BLaER1 treated with 17β-estradiol and CSF1 and Interleukin-3, amounts not matched to agents 10 nM and 100 nM (cell line): ENCODE data around the gene PADI1.
A peak's percentile ranks its signal among the peaks of the same experiment; 100 is the strongest.

Source experiments
- H3K27ac ChIP-seq, 11 experiments: shearing (Covaris generic); formaldehyde crosslinking; 2 replicates each; pipeline ENCODE4 v1.8.1; 2022
- H3K27me3 ChIP-seq, 11 experiments: shearing (Covaris generic); formaldehyde crosslinking; 2 replicates each; pipeline ENCODE4 v1.8.1; 2022
- H3K36me3 ChIP-seq, 11 experiments: shearing (Covaris generic); formaldehyde crosslinking; 2 replicates each; pipeline ENCODE4 v1.8.1; 2022
- H3K4me1 ChIP-seq, 10 experiments: shearing (Covaris generic); formaldehyde crosslinking; 2 replicates each; pipeline ENCODE4 v1.8.1; 2022
- H3K4me2 ChIP-seq, 11 experiments: shearing (Covaris generic); formaldehyde crosslinking; 2 replicates each; pipeline ENCODE4 v1.8.1; 2022
- H3K4me3 ChIP-seq, 10 experiments: shearing (Covaris generic); formaldehyde crosslinking; 2 replicates each; pipeline ENCODE4 v1.8.1; 2022
- H3K9ac ChIP-seq, 11 experiments: shearing (Covaris generic); formaldehyde crosslinking; 2 replicates each; pipeline ENCODE4 v1.8.1; 2022
- H3K9me3 ChIP-seq, 11 experiments: shearing (Covaris generic); formaldehyde crosslinking; replicated peaks in 1 of 11; 2 replicates each; pipeline ENCODE4 v1.8.1; 2022
- H4K20me1 ChIP-seq, 11 experiments: shearing (Covaris generic); formaldehyde crosslinking; 2 replicates each; pipeline ENCODE4 v1.8.1; 2022
- Cebpa-rat ChIP-seq, 11 experiments: shearing (Covaris generic); IDR thresholded peaks; 2 replicates each; pipeline ENCODE4 v1.8.1; 2022

The PADI1 gene

DNA sequence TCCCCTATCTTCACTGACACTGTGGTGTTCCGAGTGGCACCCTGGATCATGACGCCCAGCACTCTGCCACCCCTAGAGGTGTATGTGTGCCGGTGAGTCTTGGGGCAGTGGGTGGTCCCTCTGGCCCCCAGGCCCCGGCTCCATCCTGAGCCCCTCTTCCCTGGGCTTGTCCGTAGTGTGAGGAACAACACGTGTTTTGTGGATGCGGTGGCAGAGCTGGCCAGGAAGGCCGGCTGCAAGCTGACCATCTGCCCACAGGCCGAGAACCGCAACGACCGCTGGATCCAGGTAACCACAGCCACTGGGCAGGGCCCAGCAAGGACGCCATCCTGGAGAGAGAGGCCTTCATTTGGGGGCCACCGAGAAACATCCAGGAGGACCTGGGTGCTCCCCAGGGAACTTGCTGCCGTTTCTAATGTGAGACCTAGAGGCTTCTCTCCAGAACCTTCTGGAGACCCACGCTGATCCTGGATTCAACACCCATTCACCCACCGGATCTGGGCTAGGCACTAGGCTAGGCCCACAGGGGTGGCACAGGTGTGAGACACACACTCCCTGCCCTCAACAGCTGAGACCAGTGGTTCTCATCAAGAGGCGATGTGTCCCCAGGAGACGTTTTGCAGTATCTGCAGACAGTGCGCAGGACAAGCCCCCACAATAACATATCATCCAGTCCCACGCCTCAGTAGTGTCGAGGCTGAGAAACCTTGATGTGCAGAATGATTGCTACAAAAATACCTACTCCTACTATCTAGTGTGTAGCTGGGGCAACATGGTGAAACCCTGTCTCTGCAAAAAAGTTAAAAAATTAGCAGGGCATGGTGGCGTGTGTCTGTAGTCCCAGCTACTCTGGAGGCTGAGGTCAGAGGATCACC is 66.2 kb downstream of the PADI1 start:
- TF ChIP-seq Cebpa-rat (IDR thresholded peaks at IDR 0.05): no peak
- Histone ChIP-seq H3K27me3 (no peaks in the 10 kb centered on the region), H3K4me2 (no peak overlapping the region), H3K4me1 (no peaks in the 10 kb centered on the region), H3K9ac (no peak overlapping the region), H3K36me3 (no peaks in the 10 kb centered on the region), H4K20me1 (no peaks in the 10 kb centered on the region), H3K9me3 (no peaks in the 10 kb centered on the region), H3K27ac (no peak overlapping the region), H3K4me3 (no peak overlapping the region)

DNA sequence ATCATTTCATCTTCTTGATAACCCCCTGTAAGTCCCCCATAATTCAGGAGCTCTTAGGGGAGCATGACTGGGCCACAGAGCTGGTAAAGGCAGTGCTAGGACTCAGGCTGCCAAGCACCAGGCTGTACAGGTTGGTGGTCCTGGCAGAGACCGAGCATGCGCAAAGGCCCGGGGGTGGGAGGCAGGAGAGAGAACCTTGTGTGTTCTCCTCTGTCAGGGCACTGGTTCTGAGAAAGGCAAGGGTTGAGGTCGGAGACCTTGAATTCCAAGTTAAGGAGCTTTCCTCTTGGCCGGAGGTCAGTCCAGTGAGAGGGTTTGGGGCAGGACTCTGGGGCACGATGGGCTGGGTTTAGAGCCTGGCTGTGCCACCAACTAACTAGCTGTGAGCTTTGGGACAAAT is 67.1 kb downstream of the PADI1 start:
- Histone ChIP-seq H3K27me3 (no peaks in the 10 kb centered on the region), H3K4me2 (no peak overlapping the region), H3K4me3 (no peak overlapping the region), H3K4me1 (no peaks in the 10 kb centered on the region; a peak in 1 of 20 replicates), H3K9ac (no peak overlapping the region), H3K9me3 (no peaks in the 10 kb centered on the region), H3K27ac (no peak overlapping the region), H4K20me1 (no peaks in the 10 kb centered on the region), H3K36me3 (no peaks in the 10 kb centered on the region)
- no peak for TF ChIP-seq Cebpa-rat (IDR thresholded peaks at IDR 0.05)

DNA sequence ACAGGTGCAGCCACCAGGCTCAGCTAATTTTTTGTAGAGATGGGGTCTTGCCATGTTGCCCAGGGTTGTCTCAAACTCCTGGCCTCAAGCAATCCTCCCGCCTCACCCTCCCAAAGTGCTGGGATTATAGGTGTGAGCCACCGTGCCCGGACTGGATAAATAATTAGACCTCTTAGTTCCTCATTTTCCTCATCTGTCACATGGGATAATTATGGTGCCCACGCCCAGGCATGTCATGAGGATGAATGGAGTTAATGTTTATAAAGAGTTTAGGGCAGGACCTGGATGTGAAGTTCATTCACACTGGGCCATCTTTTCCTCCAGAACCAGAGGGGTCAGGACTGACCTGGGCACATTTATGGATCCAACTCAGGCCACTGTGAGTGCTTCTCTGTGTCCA is 67.7 kb downstream of the PADI1 start:
- Histone ChIP-seq H3K4me1 (no peaks in the 10 kb centered on the region; a peak in 1 of 20 replicates), H3K4me2 (peak overlapping the region in 1 of 11 experiments; percentile 32; a peak in 1 of 22 replicates), H3K27ac (no peak overlapping the region), H3K9me3 (no peaks in the 10 kb centered on the region), H3K36me3 (no peaks in the 10 kb centered on the region), H4K20me1 (no peaks in the 10 kb centered on the region), H3K27me3 (no peaks in the 10 kb centered on the region), H3K4me3 (no peak overlapping the region), H3K9ac (no peak overlapping the region)
- no peak for TF ChIP-seq Cebpa-rat (IDR thresholded peaks at IDR 0.05)

DNA sequence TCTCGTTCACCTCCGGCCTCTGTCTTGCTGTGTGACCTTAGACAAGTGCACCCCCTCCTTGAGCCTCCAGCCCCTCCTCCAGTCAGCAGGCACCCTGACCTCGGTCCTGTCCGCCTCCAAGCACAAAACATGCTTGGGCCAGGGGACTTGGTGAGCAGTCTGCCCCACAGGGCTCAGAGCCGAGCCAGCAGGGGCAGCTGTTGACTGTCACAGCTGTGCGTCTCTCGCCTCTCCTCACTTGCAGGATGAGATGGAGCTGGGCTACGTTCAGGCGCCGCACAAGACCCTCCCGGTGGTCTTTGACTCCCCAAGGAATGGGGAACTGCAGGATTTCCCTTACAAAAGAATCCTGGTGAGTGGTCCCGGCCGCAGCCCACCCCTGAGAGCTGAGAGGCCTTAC is 68.2 kb downstream of the PADI1 start:
- Histone ChIP-seq H3K4me1 (no peaks in the 10 kb centered on the region; a peak in 1 of 20 replicates), H3K36me3 (no peaks in the 10 kb centered on the region), H4K20me1 (no peaks in the 10 kb centered on the region), H3K9me3 (no peaks in the 10 kb centered on the region), H3K27me3 (no peaks in the 10 kb centered on the region), H3K4me3 (no peak overlapping the region), H3K27ac (no peak overlapping the region), H3K9ac (no peak overlapping the region), H3K4me2 (peak overlapping the region in 1 of 11 experiments; percentile 32; a peak in 1 of 22 replicates)
- TF ChIP-seq Cebpa-rat (IDR thresholded peaks at IDR 0.05): no peak

GRCh38 chr1:17274186-17275170 is 69.5 kb downstream of the PADI1 start:
- no peak overlapping the region for H3K4me3 ChIP-seq
- TF ChIP-seq Cebpa-rat (IDR thresholded peaks at IDR 0.05): no peak
- H3K9ac ChIP-seq: no peak overlapping the region
- no peaks in the 10 kb centered on the region for H3K27me3 ChIP-seq
- no peak overlapping the region for H3K4me2 ChIP-seq
- H3K36me3 ChIP-seq: no peaks in the 10 kb centered on the region
- no peak overlapping the region for H3K27ac ChIP-seq
- H4K20me1 ChIP-seq: no peaks in the 10 kb centered on the region
- H3K9me3 ChIP-seq: no peaks in the 10 kb centered on the region
- H3K4me1 ChIP-seq: no peaks in the 10 kb centered on the region; a peak in 1 of 20 replicates

DNA sequence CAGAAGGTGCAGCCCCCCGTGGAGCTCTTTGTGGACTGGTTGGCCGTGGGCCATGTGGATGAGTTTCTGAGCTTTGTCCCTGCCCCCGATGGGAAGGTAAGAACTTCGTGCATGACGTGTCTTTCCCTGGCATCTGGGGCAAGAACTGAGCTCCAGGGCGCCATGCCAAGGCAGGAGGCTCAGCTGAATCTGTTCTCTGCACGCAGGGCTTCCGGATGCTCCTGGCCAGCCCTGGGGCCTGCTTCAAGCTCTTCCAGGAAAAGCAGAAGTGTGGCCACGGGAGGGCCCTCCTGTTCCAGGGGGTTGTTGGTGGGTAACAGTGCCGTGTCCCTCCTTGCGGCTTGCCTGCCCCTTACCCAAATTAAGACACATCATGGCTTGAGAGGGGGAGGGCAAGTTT is 71.6 kb downstream of the PADI1 start:
- no peak for TF ChIP-seq Cebpa-rat (IDR thresholded peaks at IDR 0.05)
- Histone ChIP-seq H3K36me3 (no peaks in the 10 kb centered on the region), H4K20me1 (no peaks in the 10 kb centered on the region), H3K4me3 (no peak overlapping the region), H3K27me3 (no peaks in the 10 kb centered on the region), H3K9me3 (no peaks in the 10 kb centered on the region), H3K9ac (no peak overlapping the region), H3K4me2 (no peak overlapping the region), H3K27ac (no peak overlapping the region), H3K4me1 (peaks cover 4 to 18% (median 11%) of the 10 kb centered on the region in 10 experiments)

- no peak overlapping the region for H3K4me3 ChIP-seq
- no peaks in the 10 kb centered on the region for H3K9me3 ChIP-seq
- H3K27ac ChIP-seq: 0 out of 22 replicates have a peak overlapping the region, but pooled peaks of 1 of the 11 experiments have one; percentile 2
- no peaks in the 10 kb centered on the region for H4K20me1 ChIP-seq
- no peaks in the 10 kb centered on the region for H3K36me3 ChIP-seq
- H3K9ac ChIP-seq: no peak overlapping the region
- TF ChIP-seq Cebpa-rat (IDR thresholded peaks at IDR 0.05): no peak
- no peak overlapping the region for H3K4me2 ChIP-seq
- H3K27me3 ChIP-seq: no peaks in the 10 kb centered on the region
- H3K4me1 ChIP-seq: peaks cover 14 to 29% (median 22%) of the 10 kb centered on the region in 10 experiments
Observed at GRCh38 chr1:17277511-17278159, 72.7 kb downstream of the PADI1 start.

DNA sequence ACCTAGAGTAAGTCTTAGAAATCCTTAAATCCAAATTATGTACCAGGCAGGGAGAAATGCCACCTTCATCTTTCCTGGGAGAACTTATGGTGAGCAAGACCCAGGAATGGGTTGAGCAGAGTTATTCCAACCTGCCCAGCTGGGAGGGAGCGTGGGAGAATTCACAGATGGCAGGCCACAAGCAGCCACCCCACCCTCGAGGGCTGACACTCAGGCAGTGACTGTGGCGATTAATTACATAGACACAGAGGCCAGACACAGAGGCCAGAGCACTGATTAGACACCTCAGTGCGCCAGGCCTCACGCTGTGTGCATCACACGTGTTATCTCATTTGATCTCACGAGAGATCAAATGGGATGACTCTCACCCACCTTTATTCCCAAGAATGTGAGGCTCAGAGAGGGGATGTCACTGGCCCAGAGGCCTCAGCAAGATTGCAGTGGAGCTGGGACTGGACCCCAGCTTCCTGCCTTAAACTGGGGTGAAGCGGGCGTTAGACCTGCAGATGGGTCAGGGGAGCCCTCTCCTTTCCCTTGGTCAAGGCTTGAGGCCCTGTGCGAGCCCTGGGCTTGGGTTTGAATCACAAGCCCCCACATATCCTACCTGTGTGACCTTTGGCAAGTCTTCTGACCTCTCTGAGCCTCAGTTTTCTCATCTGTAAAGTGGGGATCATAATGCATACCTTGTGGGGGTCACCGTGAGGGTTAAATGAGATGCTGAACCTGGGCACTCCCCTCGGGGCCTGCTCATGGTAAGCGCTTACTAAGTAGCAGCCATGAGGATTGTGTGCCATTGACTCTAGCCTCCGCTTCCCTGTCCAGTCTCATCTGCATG is 74.3 kb downstream of the PADI1 start:
- Histone ChIP-seq H3K4me3 (no peak overlapping the region), H3K4me2 (no peak overlapping the region), H4K20me1 (no peaks in the 10 kb centered on the region), H3K4me1 (peaks cover 14 to 40% (median 27%) of the 10 kb centered on the region in 10 experiments), H3K9ac (no peak overlapping the region), H3K27me3 (no peaks in the 10 kb centered on the region), H3K27ac (peak overlapping the region in 2 of 11 experiments; percentile 20 to 81; a peak in 4 of 22 replicates), H3K9me3 (no peaks in the 10 kb centered on the region), H3K36me3 (no peaks in the 10 kb centered on the region)
- no peak for TF ChIP-seq Cebpa-rat (IDR thresholded peaks at IDR 0.05)
